Progenitor cell of endocrine pancreas (in vitro differentiated cells): ENCODE results near the gene LRP1B. TPM values are rescaled to one million over a fixed set of nuclear protein-coding genes. Genes with fewer than 3 reads are reported as not detected.

Experiments used
- DNase-seq: peaks from one replicate; pipeline ENCODE4 v3.0.0; 2021; ENCODE audit warnings: low spot score; ENCODE audit not compliant: unreplicated experiment
- H3K27ac Mint-ChIP-seq: 2 replicates; pipeline ENCODE4 v1.8.0; 2021; ENCODE audit warnings: mild to moderate bottlenecking, moderate library complexity, mixed read lengths
- H3K27me3 Mint-ChIP-seq: 2 replicates; pipeline ENCODE4 v1.8.0; 2021; ENCODE audit warnings: mixed read lengths
- H3K36me3 Mint-ChIP-seq: 2 replicates; pipeline ENCODE4 v1.8.0; 2022; ENCODE audit warnings: mixed read lengths; ENCODE audit not compliant: insufficient read depth
- H3K4me1 Mint-ChIP-seq: 2 replicates; pipeline ENCODE4 v1.8.0; 2021; ENCODE audit warnings: low read depth, mixed read lengths
- H3K4me3 Mint-ChIP-seq: 2 replicates; pipeline ENCODE4 v1.8.0; 2021; ENCODE audit warnings: low read depth, mild to moderate bottlenecking, moderate library complexity, mixed read lengths
- H3K9me3 Mint-ChIP-seq: 2 replicates; pipeline ENCODE4 v1.8.0; 2021; ENCODE audit warnings: low read depth, mixed read lengths
- CTCF ChIP-seq: fragments of 200-600 bp; sonication (generic); IDR thresholded peaks from one replicate; pipeline ENCODE4 v1.5.0; 2021; ENCODE audit warnings: antibody characterized with exemption, mild to moderate bottlenecking; ENCODE audit not compliant: unreplicated experiment
- total RNA-seq: library from RNA; stranded (reverse); gene quantifications from 2 replicates; pipeline ENCODE4 v1.2.1, GENCODE V29; 2021

The LRP1B gene
- total RNA-seq, 1 donor from 2014 or later = 0.57 TPM

DNA sequence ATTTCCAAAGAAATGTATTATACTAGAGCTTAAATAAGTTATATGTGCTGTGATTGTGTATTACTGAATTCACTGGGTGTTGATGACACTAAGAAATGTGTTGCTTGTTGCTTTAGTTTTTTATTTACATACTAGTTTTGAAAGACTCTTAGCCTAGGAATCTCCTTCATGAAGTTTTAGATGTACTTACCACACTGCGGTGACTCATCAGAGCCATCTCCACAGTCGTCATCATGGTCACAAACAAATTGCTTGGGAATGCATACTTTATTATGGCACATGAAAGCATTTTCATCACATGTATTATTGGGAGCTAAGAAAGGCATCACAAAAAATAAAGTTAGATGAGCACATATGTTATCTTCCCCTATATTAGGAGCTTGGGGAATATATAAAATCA lies 1624.2 kb downstream of the LRP1B start:
- Mint-ChIP-seq H3K4me3 (no peak overlapping the region), H3K36me3 (no peaks in the 10 kb centered on the region), H3K27me3 (no peaks in the 10 kb centered on the region), H3K27ac (no peak overlapping the region), H3K9me3 (peaks cover 6% of the 10 kb centered on the region), H3K4me1 (peaks cover 2% of the 10 kb centered on the region)
- no peak for DNase-seq
- TF ChIP-seq CTCF = no peak

DNA sequence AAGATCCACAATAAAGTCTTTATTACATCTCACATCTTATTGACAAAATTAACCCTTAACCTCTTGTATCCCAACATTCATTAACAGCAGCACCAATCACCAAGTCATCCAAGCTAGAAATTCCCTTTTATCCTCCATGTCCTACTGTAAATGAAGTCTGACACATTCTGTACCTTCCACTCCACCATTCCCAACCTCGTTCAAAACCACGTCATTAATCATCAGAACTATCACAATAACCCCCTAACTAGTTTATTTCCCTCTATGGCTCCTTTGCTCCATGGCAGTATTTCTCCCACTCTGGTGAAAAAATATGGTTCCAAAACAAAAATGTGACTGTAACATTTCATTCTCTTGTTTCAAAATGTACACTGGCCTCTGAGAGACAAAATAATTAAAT lies 1626.2 kb downstream of the LRP1B start:
- H3K4me3 Mint-ChIP-seq = no peak overlapping the region
- H3K27me3 Mint-ChIP-seq = no peaks in the 10 kb centered on the region
- no peak overlapping the region for H3K27ac Mint-ChIP-seq
- peaks cover 2% of the 10 kb centered on the region for H3K4me1 Mint-ChIP-seq
- no peak for TF ChIP-seq CTCF
- H3K9me3 Mint-ChIP-seq = no peaks in the 10 kb centered on the region
- no peak for DNase-seq
- H3K36me3 Mint-ChIP-seq = no peaks in the 10 kb centered on the region

- Mint-ChIP-seq H3K4me3 (no peak overlapping the region), H3K9me3 (no peaks in the 10 kb centered on the region), H3K4me1 (no peaks in the 10 kb centered on the region), H3K36me3 (no peaks in the 10 kb centered on the region), H3K27ac (no peak overlapping the region), H3K27me3 (no peaks in the 10 kb centered on the region)
- TF ChIP-seq CTCF = no peak
- DNase-seq = no peak
Measured at GRCh38 chr2:140502951-140503630, 1627.7 kb downstream of the LRP1B start.

- H3K9me3 Mint-ChIP-seq = no peaks in the 10 kb centered on the region
- H3K27me3 Mint-ChIP-seq = no peaks in the 10 kb centered on the region
- no peak overlapping the region for H3K4me3 Mint-ChIP-seq
- no peak overlapping the region for H3K27ac Mint-ChIP-seq
- DNase-seq = no peak
- no peak for TF ChIP-seq CTCF
- H3K4me1 Mint-ChIP-seq = no peaks in the 10 kb centered on the region
- H3K36me3 Mint-ChIP-seq = no peaks in the 10 kb centered on the region
Measured at GRCh38 chr2:140498360-140498759, 1632.5 kb downstream of the LRP1B start.

GRCh38 chr2:140496714-140497113 lies 1634.1 kb downstream of the LRP1B start:
- no peaks in the 10 kb centered on the region for H3K27me3 Mint-ChIP-seq

More at GRCh38 chr2:140496714-140497113, 1634.1 kb downstream of the LRP1B start:
- H3K9me3 Mint-ChIP-seq = no peaks in the 10 kb centered on the region
- no peak overlapping the region for H3K4me3 Mint-ChIP-seq
- H3K36me3 Mint-ChIP-seq = no peaks in the 10 kb centered on the region
- peaks cover 3% of the 10 kb centered on the region for H3K4me1 Mint-ChIP-seq
- DNase-seq = no peak
- TF ChIP-seq CTCF = no peak
- no peak overlapping the region for H3K27ac Mint-ChIP-seq
